Endothelial cell of umbilical vein (primary cell): ENCODE results near the gene CKLF. TPM values are rescaled to one million over a fixed set of nuclear protein-coding genes. Genes with fewer than 3 reads are reported as not detected.

ENCODE experiments used
- BruUV-seq: library from RNA; stranded (reverse); fragments of 400-500 nt; replicated peaks from 2 replicates; lab custom pipeline; 2021; lab: Mats Ljungman, UMichigan
- CTCF ChIA-PET: fragments of 300-600, 350-600 bp; sonication (Branson Sonifier 250); formaldehyde crosslinking; loops from one replicate; lab custom pipeline; 2021; ENCODE audit warnings: antibody characterized with exemption, inconsistent platforms; lab: Charles Lee
- POLR2A ChIA-PET: fragments of 300-600, 350-600 bp; sonication (Branson Sonifier 250); formaldehyde crosslinking; loops from one replicate; lab custom pipeline; 2021; ENCODE audit warnings: antibody characterized with exemption, inconsistent platforms; lab: Charles Lee
- DNase-seq: peaks from one replicate; pipeline ENCODE4 v3.0.0-alpha.2; 2011; ENCODE audit warnings: low read depth, low spot score
- FAIRE-seq: peaks from 2 replicates; lab custom pipeline; 2011; peaks lifted over from hg19 to GRCh38; lab: Jason Lieb, UNC
- H2AFZ ChIP-seq: 2 replicates; pipeline ENCODE4 v1.6.0; 2012; ENCODE audit warnings: low read depth, low read length, control low read depth, inconsistent platforms
- H3K27ac ChIP-seq: 2 replicates; pipeline ENCODE4 v1.5.1; 2011; ENCODE audit warnings: low read depth, mild to moderate bottlenecking, control low read depth, low read length, moderate library complexity; ENCODE audit not compliant: insufficient read depth
- H3K27me3 ChIP-seq, 2 experiments: 2 replicates each; pipeline versions ENCODE4 v1.6.0 to v1.6.1; 2011; ENCODE audit warnings: low read length in 2 of 2, mixed read lengths in 1 of 2; ENCODE audit not compliant: control insufficient read depth in 2 of 2, insufficient read depth in 2 of 2
- H3K36me3 ChIP-seq, 2 experiments: 2 replicates in 1 of 2; 3 replicates in 1 of 2; pipeline ENCODE4 v1.5.1; 2011; ENCODE audit warnings: low read length in 2 of 2, mild to moderate bottlenecking in 1 of 2, moderate library complexity in 1 of 2; ENCODE audit not compliant: control insufficient read depth in 2 of 2, insufficient read depth in 2 of 2; ENCODE audit errors: extremely low read depth in 1 of 2
- H3K4me1 ChIP-seq: 3 replicates; pipeline ENCODE4 v1.5.1; 2011; ENCODE audit warnings: mild to moderate bottlenecking, low read length; ENCODE audit not compliant: control insufficient read depth, insufficient read depth; ENCODE audit errors: extremely low read depth
- H3K4me2 ChIP-seq: 2 replicates; pipeline ENCODE4 v1.6.1; 2011; ENCODE audit warnings: low read length, control low read depth, mixed read lengths; ENCODE audit not compliant: insufficient read depth
- H3K4me3 ChIP-seq, 3 experiments: fragments of 200-600 bp in 1 of 3; sonication (generic), shearing (Covaris generic) in 1 of 3; replicated peaks in 1 of 3; 2 replicates each; pipeline ENCODE4 v1.5.1; 2011 to 2016; ENCODE audit warnings: control low read depth in 3 of 3, low read length in 3 of 3, mild to moderate bottlenecking in 2 of 3, inconsistent platforms in 1 of 3, low read depth in 1 of 3, moderate library complexity in 1 of 3; ENCODE audit not compliant: insufficient read depth in 1 of 3
- H3K79me2 ChIP-seq: 2 replicates; pipeline ENCODE4 v1.6.0; 2012; ENCODE audit warnings: low read length, inconsistent platforms; ENCODE audit not compliant: control insufficient read depth, insufficient read depth
- H3K9ac ChIP-seq: replicated peaks from 2 replicates; pipeline ENCODE3; 2011; ENCODE audit warnings: low read length, control low read depth; ENCODE audit not compliant: insufficient read depth; ENCODE audit errors: extremely low read depth
- H3K9me1 ChIP-seq: replicated peaks from 3 replicates; pipeline ENCODE4 v1.6.0; 2011; ENCODE audit warnings: mild to moderate bottlenecking, low read length; ENCODE audit not compliant: control insufficient read depth, insufficient read depth; ENCODE audit errors: extremely low read depth
- H3K9me3 ChIP-seq: replicated peaks from 2 replicates; pipeline ENCODE4 v1.5.1; 2012; ENCODE audit warnings: low read length, inconsistent platforms; ENCODE audit not compliant: control insufficient read depth, insufficient read depth
- H4K20me1 ChIP-seq: replicated peaks from 2 replicates; pipeline ENCODE3; 2011; ENCODE audit warnings: mild to moderate bottlenecking, low read length; ENCODE audit not compliant: control insufficient read depth, insufficient read depth; ENCODE audit errors: extremely low read depth
- EZH2 ChIP-seq: IDR thresholded peaks from 2 replicates; pipeline ENCODE4 v1.6.1; 2012; ENCODE audit warnings: borderline replicate concordance, low read depth, mild to moderate bottlenecking, moderate library complexity, low read length, inconsistent platforms; ENCODE audit not compliant: severe bottlenecking
- FOS ChIP-seq: IDR thresholded peaks from 2 replicates; pipeline ENCODE4 v1.6.1; 2011; ENCODE audit warnings: mild to moderate bottlenecking, low read length, moderate library complexity, borderline replicate concordance; ENCODE audit not compliant: insufficient read depth
- GATA2 ChIP-seq: IDR thresholded peaks from 2 replicates; pipeline ENCODE4 v1.7.0; 2011; ENCODE audit warnings: low read depth, mild to moderate bottlenecking, moderate library complexity, mixed read lengths, low read length; ENCODE audit not compliant: insufficient read length, insufficient read depth
- JUN ChIP-seq: IDR thresholded peaks from 2 replicates; pipeline ENCODE4 v1.6.1; 2011; ENCODE audit warnings: borderline replicate concordance, low read depth; ENCODE audit not compliant: insufficient read length, insufficient read depth
- MAX ChIP-seq: IDR thresholded peaks from 2 replicates; pipeline ENCODE4 v1.6.1; 2011; ENCODE audit not compliant: insufficient read depth, insufficient read length
- MYC ChIP-seq: IDR thresholded peaks from one replicate; pipeline ENCODE4 v1.6.1; 2011; ENCODE audit warnings: mild to moderate bottlenecking, low read depth, low read length
- POLR2A ChIP-seq: IDR thresholded peaks from 2 replicates; pipeline ENCODE4 v1.6.1; 2012; ENCODE audit warnings: low read depth, mild to moderate bottlenecking, control low read depth, low read length
- POLR2AphosphoS5 ChIP-seq: IDR thresholded peaks from 2 replicates; pipeline ENCODE4 v1.6.1; 2012; ENCODE audit warnings: low read depth, mild to moderate bottlenecking, control low read depth, low read length, moderate library complexity; ENCODE audit not compliant: insufficient read depth
- dilution Hi-C: fragments of 300-500 bp; cut with MboI; formaldehyde crosslinking; loops from one replicate; pipeline ENCODE4 v1.15.0; 2019; ENCODE audit warnings: low sequenced_read_pairs; ENCODE audit not compliant: extremely low pct_ligation_motif_present
- intact Hi-C: fragments of 100-400 bp; cut with micrococcal nuclease; formaldehyde crosslinking; loops from one replicate; pipeline ENCODE4 v1.10.0; 2022
- polyA plus RNA-seq, 4 experiments: library from polyadenylated mRNA; depleted of rRNA in 3 of 4; stranded (reverse) in 3 of 4; unstranded in 1 of 4; fragments of >200 nt; gene quantifications; 2 replicates each; pipeline versions ENCODE4 v1.2.1 to v1.2.3, GENCODE V29; 2011 to 2012; ENCODE audit warnings: missing spikeins in 1 of 4
- total RNA-seq: library from RNA; stranded (reverse); gene quantifications from 2 replicates; pipeline ENCODE4 v1.2.3, GENCODE V29; 2021

Gene CKLF
- total and polyA plus RNA-seq, 2 donors (not counting 3 experiments of a cell fraction or from before 2014, with no cell fraction given), result 80.0 to 209 TPM

- CTCF ChIA-PET, result interaction anchor here (1.7 to 2.5 kb wide), 2 partner anchors 23 to 137 kb away, joined by 6 to 8 read pairs; no protein-coding TSS in a partner anchor
- Histone ChIP-seq H2AFZ (no peak overlapping the region), H3K4me1 (peaks cover under 1% of the 10 kb centered on the region), H3K4me3 (no peak overlapping the region), H3K9ac (no peak overlapping the region), H3K27me3 (no peaks in the 10 kb centered on the region), H3K79me2 (no peaks in the 10 kb centered on the region), H3K27ac (no peak overlapping the region), H3K4me2 (no peak overlapping the region), H3K9me1 (no peaks in the 10 kb centered on the region), H3K9me3 (no peaks in the 10 kb centered on the region), H4K20me1 (no peaks in the 10 kb centered on the region), H3K36me3 (peaks cover 0 to 2% of the 10 kb centered on the region in 2 experiments)
- dilution Hi-C loops (no loop called here), intact Hi-C loops (no loop called here)
- FAIRE-seq, result no peak
- POLR2A ChIA-PET, result no interaction called here
- TF ChIP-seq JUN (no peak), MYC (no peak), MAX (no peak), FOS (no peak), POLR2AphosphoS5 (no peak), EZH2 (no peak), POLR2A (no peak), GATA2 (no peak)
- no TSS peak for BruUV-seq
- DNase-seq, result no peak
These were observed 8.2 kb upstream of the CKLF start for GRCh38 chr16:66544016-66544757.
